ENCODE results near the gene ILF2. TPM values are rescaled to one million over a fixed set of nuclear protein-coding genes. Genes with fewer than 3 reads are reported as not detected.

Gene ILF2
- polyA plus RNA-seq, 1 donor, result 152 TPM

GRCh38 chr1:153639280-153639679 is 31.5 kb downstream of the ILF2 start:
- no peaks in the 10 kb centered on the region for H3K9me3 ChIP-seq (ENCODE audit: control insufficient read depth, low read depth, low read length)
- H3K4me1 ChIP-seq (ENCODE audit: control insufficient read depth, insufficient read depth, low read length), result peaks cover 10% of the 10 kb centered on the region
- H3K36me3 ChIP-seq (ENCODE audit: control insufficient read depth, insufficient read depth, low read length), result peaks cover 82% of the 10 kb centered on the region
- H3K4me3 ChIP-seq (ENCODE audit: low read length), result no peak overlapping the region
- H3K27ac ChIP-seq (ENCODE audit: low read length), result no peak overlapping the region
- no peak for DNase-seq
- no peaks in the 10 kb centered on the region for H3K27me3 ChIP-seq (ENCODE audit: control insufficient read depth, insufficient read depth, low read length)
- WGBS (ENCODE audit: insufficient coverage, low lambda C conversion rate), result no CpG with 5 or more reads among the region's 3 CpGs

GRCh38 chr1:153638261-153638660 is 32.5 kb downstream of the ILF2 start:
- H3K36me3 ChIP-seq (ENCODE audit: control insufficient read depth, insufficient read depth, low read length), result peaks cover 71% of the 10 kb centered on the region
- no peaks in the 10 kb centered on the region for H3K9me3 ChIP-seq (ENCODE audit: control insufficient read depth, low read depth, low read length)
- H3K4me3 ChIP-seq (ENCODE audit: low read length), result no peak overlapping the region
- H3K27ac ChIP-seq (ENCODE audit: low read length), result no peak overlapping the region
- 84% methylated on average over 4 of the region's 6 CpGs for WGBS (ENCODE audit: insufficient coverage, low lambda C conversion rate)
- peaks cover 9% of the 10 kb centered on the region for H3K4me1 ChIP-seq (ENCODE audit: control insufficient read depth, insufficient read depth, low read length)
- no peaks in the 10 kb centered on the region for H3K27me3 ChIP-seq (ENCODE audit: control insufficient read depth, insufficient read depth, low read length)
- DNase-seq, result no peak

GRCh38 chr1:153636312-153636711 is 34.5 kb downstream of the ILF2 start:
- Histone ChIP-seq H3K4me1 (ENCODE audit: control insufficient read depth, insufficient read depth, low read length) (peaks cover 17% of the 10 kb centered on the region), H3K36me3 (ENCODE audit: control insufficient read depth, insufficient read depth, low read length) (peaks cover 54% of the 10 kb centered on the region), H3K27ac (ENCODE audit: low read length) (no peak overlapping the region), H3K27me3 (ENCODE audit: control insufficient read depth, insufficient read depth, low read length) (no peaks in the 10 kb centered on the region), H3K9me3 (ENCODE audit: control insufficient read depth, low read depth, low read length) (no peaks in the 10 kb centered on the region), H3K4me3 (ENCODE audit: low read length) (no peak overlapping the region)
- WGBS (ENCODE audit: insufficient coverage, low lambda C conversion rate), result 100% methylated on average over 1 of the region's 9 CpGs
- DNase-seq, result no peak

GRCh38 chr1:153635872-153636271 is 34.9 kb downstream of the ILF2 start:
- WGBS (ENCODE audit: insufficient coverage, low lambda C conversion rate), result 72% methylated on average over 2 of the region's 7 CpGs
- no peak overlapping the region for H3K4me3 ChIP-seq (ENCODE audit: low read length)
- DNase-seq, result no peak

GRCh38 chr1:153633754-153634665 is 36.8 kb downstream of the ILF2 start, which contains the start of gene CHTOP:
Gene CHTOP (plus strand): TSS chr1:153634066. CDS start chr1:153636589, 2,523 bp downstream.
- Histone ChIP-seq H3K9me3 (ENCODE audit: control insufficient read depth, low read depth, low read length) (no peaks in the 10 kb centered on the region), H3K4me1 (ENCODE audit: control insufficient read depth, insufficient read depth, low read length) (peaks cover 34% of the 10 kb centered on the region), H3K27me3 (ENCODE audit: control insufficient read depth, insufficient read depth, low read length) (no peaks in the 10 kb centered on the region), H3K36me3 (ENCODE audit: control insufficient read depth, insufficient read depth, low read length) (peaks cover 31% of the 10 kb centered on the region), H3K27ac (ENCODE audit: low read length) (peak within 1 kb of the TSS; percentile 100), H3K4me3 (ENCODE audit: low read length) (peak within 1 kb of the TSS; percentile 98)
- WGBS (ENCODE audit: insufficient coverage, low lambda C conversion rate), result 0% methylated on average over 1 of the region's 65 CpGs
- DNase-seq, result peak; percentile 99

More at GRCh38 chr1:153635872-153636271, 34.9 kb downstream of the ILF2 start:
- H3K27ac ChIP-seq (ENCODE audit: low read length), result no peak overlapping the region
- H3K36me3 ChIP-seq (ENCODE audit: control insufficient read depth, insufficient read depth, low read length), result peaks cover 49% of the 10 kb centered on the region
- H3K27me3 ChIP-seq (ENCODE audit: control insufficient read depth, insufficient read depth, low read length), result no peaks in the 10 kb centered on the region
- H3K9me3 ChIP-seq (ENCODE audit: control insufficient read depth, low read depth, low read length), result no peaks in the 10 kb centered on the region
- peaks cover 21% of the 10 kb centered on the region for H3K4me1 ChIP-seq (ENCODE audit: control insufficient read depth, insufficient read depth, low read length)

- WGBS (ENCODE audit: insufficient coverage, low lambda C conversion rate), result 60% methylated on average over 1 of the region's 18 CpGs
- peaks cover 39% of the 10 kb centered on the region for H3K4me1 ChIP-seq (ENCODE audit: control insufficient read depth, insufficient read depth, low read length)
- peak overlapping the region; percentile 100 for H3K27ac ChIP-seq (ENCODE audit: low read length)
- DNase-seq, result no peak
- peaks cover 24% of the 10 kb centered on the region for H3K36me3 ChIP-seq (ENCODE audit: control insufficient read depth, insufficient read depth, low read length)
- H3K4me3 ChIP-seq (ENCODE audit: low read length), result peak overlapping the region; percentile 32
- H3K9me3 ChIP-seq (ENCODE audit: control insufficient read depth, low read depth, low read length), result no peaks in the 10 kb centered on the region
- no peaks in the 10 kb centered on the region for H3K27me3 ChIP-seq (ENCODE audit: control insufficient read depth, insufficient read depth, low read length)
Measured at GRCh38 chr1:153633161-153633753, 37.5 kb downstream of the ILF2 start.

GRCh38 chr1:153631047-153632022 is 39.5 kb downstream of the ILF2 start:
- Histone ChIP-seq H3K27me3 (ENCODE audit: control insufficient read depth, insufficient read depth, low read length) (no peaks in the 10 kb centered on the region), H3K4me1 (ENCODE audit: control insufficient read depth, insufficient read depth, low read length) (peaks cover 50% of the 10 kb centered on the region), H3K36me3 (ENCODE audit: control insufficient read depth, insufficient read depth, low read length) (peaks cover 6% of the 10 kb centered on the region), H3K4me3 (ENCODE audit: low read length) (no peak overlapping the region), H3K27ac (ENCODE audit: low read length) (peak overlapping the region; percentile 46), H3K9me3 (ENCODE audit: control insufficient read depth, low read depth, low read length) (no peaks in the 10 kb centered on the region)
- WGBS (ENCODE audit: insufficient coverage, low lambda C conversion rate), result 33% methylated on average over 1 of the region's 10 CpGs
- DNase-seq, result peak in 1 of 2 donors; percentile 69

DNA sequence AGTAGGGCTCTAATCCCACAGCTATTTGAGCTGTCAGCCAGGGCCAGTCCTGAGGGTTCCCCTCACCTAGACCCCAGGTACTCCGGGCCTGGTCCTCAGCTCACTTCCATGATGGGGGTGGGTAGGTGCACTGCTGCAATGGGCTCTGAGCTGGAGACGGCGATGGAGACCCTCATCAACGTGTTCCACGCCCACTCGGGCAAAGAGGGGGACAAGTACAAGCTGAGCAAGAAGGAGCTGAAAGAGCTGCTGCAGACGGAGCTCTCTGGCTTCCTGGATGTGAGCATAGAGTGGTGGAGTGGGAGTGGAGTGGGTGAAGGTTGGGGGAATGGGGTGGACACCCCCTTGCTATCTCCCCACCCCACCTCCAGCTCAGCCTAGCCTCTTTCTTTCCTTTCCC is 40.4 kb downstream of the ILF2 start:
- Histone ChIP-seq H3K27me3 (ENCODE audit: control insufficient read depth, insufficient read depth, low read length) (no peaks in the 10 kb centered on the region), H3K4me1 (ENCODE audit: control insufficient read depth, insufficient read depth, low read length) (peaks cover 54% of the 10 kb centered on the region), H3K27ac (ENCODE audit: low read length) (peak overlapping the region; percentile 46), H3K36me3 (ENCODE audit: control insufficient read depth, insufficient read depth, low read length) (peaks cover 2% of the 10 kb centered on the region), H3K4me3 (ENCODE audit: low read length) (no peak overlapping the region), H3K9me3 (ENCODE audit: control insufficient read depth, low read depth, low read length) (no peaks in the 10 kb centered on the region)
- no CpG with 5 or more reads among the region's 7 CpGs for WGBS (ENCODE audit: insufficient coverage, low lambda C conversion rate)
- DNase-seq, result no peak

- H3K4me3 ChIP-seq (ENCODE audit: low read length), result no peak overlapping the region
- H3K27ac ChIP-seq (ENCODE audit: low read length), result peak overlapping the region; percentile 46
- no CpG with 5 or more reads among the region's 1 CpG for WGBS (ENCODE audit: insufficient coverage, low lambda C conversion rate)
- H3K36me3 ChIP-seq (ENCODE audit: control insufficient read depth, insufficient read depth, low read length), result peaks cover 3% of the 10 kb centered on the region
- H3K27me3 ChIP-seq (ENCODE audit: control insufficient read depth, insufficient read depth, low read length), result no peaks in the 10 kb centered on the region
- no peaks in the 10 kb centered on the region for H3K9me3 ChIP-seq (ENCODE audit: control insufficient read depth, low read depth, low read length)
- H3K4me1 ChIP-seq (ENCODE audit: control insufficient read depth, insufficient read depth, low read length), result peaks cover 54% of the 10 kb centered on the region
- no peak for DNase-seq
Measured at GRCh38 chr1:153629971-153630370, 40.8 kb downstream of the ILF2 start.

GRCh38 chr1:153629343-153629665 is 41.5 kb downstream of the ILF2 start:
- no peaks in the 10 kb centered on the region for H3K9me3 ChIP-seq (ENCODE audit: control insufficient read depth, low read depth, low read length)
- H3K4me1 ChIP-seq (ENCODE audit: control insufficient read depth, insufficient read depth, low read length), result peaks cover 54% of the 10 kb centered on the region
- no peak overlapping the region for H3K27ac ChIP-seq (ENCODE audit: low read length)
- peaks cover 6% of the 10 kb centered on the region for H3K36me3 ChIP-seq (ENCODE audit: control insufficient read depth, insufficient read depth, low read length)
- WGBS (ENCODE audit: insufficient coverage, low lambda C conversion rate), result no CpG with 5 or more reads among the region's 5 CpGs
- no peak for DNase-seq
- no peaks in the 10 kb centered on the region for H3K27me3 ChIP-seq (ENCODE audit: control insufficient read depth, insufficient read depth, low read length)
- no peak overlapping the region for H3K4me3 ChIP-seq (ENCODE audit: low read length)
